GM21367 (cell line): ENCODE results near the gene ZC2HC1B.
A peak's percentile ranks its signal among the peaks of the same experiment; 100 is the strongest.
"Not testable (repeated sequence)": the region's sequence is repeated elsewhere in the genome, so short reads cannot be mapped to it uniquely, and the experiment has no call there.

Experiments
- ATAC-seq: cut with Tn5 transposase; IDR thresholded peaks from one replicate; pipeline ENCODE4 v1.9.1; 2021; ENCODE audit not compliant: unreplicated experiment

Gene ZC2HC1B

DNA sequence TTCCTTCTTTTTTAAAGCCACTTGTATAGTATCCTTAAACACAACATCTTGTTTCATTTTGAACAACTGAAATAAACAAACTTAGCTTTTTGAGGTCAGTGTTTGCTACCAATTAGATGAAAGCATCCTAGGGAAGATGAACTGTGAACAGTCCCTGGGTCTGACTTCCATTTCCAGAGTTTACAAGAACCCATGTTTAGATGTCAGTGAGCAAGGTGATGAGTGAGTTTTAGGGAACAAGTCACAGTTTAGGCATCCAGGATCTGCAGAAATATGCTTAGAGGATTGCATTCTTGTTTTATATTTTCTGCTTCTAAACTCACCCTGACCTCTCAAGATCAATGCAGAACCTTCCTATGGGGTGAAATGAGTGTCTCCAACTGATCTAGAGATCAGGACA lies 3.0 kb downstream of the ZC2HC1B start:
- ATAC-seq: no peak

DNA sequence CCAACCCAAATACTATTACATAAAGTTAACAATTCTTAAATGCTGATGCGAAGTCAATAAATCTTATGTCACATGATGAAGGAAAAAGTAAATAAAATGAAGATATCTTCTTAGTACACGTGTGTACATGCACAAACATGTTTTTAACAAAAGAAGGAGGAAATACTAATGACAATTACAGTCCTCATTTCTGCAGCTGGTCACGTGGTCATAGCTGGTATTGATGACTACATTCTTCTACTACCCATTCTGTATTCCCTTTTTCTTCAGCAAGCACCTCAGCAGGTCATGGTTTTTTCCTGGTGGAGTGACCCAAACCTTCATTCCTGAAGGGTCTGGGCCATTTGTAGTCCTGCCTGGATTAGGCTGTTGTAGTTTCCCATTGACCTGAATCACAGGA lies 4.5 kb downstream of the ZC2HC1B start:
- ATAC-seq: not testable (repeated sequence)

DNA sequence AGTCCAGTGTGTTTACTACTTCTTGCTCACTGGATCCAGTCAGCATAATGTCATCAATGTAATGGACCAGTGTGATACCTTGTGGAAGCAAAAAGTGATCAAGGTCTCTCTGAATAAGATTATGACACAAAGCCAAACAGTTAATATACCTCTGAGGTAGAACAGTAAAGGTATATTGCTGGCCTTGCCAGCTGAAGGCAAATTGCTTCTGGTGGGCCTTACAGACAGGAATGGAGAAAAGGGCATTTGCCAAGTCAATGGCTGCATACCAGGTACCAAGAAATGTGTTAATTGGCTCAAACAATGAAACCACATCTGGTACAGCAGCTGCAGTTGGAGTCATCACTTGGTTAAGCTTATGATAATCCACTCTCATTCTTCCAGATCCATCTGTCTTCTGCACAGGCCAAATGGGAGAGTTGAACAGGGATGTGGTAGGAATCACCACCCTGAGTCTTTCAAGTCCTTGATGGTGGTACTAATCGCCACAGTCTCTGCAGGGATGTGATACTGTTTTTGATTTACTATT lies 7.0 kb downstream of the ZC2HC1B start:
- not testable (repeated sequence) for ATAC-seq

DNA sequence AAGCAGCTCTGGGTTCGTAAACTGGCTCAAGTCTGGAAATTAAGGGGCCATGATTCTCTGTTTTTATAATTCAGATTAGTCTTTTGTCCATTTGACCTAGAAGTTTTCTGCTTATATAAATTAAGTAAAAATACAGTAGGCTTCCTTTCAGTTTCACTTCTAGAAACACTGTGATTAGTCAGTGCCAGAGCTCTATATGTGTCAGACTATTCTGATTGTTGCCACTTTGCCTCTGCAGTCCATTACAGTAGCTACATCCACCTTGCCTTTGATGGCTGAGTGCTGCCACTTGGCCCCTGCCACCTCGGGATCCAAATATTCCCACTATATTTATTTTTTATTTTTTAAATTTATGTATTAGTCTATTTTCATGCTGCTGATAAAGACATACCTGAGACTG lies 7.9 kb downstream of the ZC2HC1B start:
- ATAC-seq: peak; percentile 88

DNA sequence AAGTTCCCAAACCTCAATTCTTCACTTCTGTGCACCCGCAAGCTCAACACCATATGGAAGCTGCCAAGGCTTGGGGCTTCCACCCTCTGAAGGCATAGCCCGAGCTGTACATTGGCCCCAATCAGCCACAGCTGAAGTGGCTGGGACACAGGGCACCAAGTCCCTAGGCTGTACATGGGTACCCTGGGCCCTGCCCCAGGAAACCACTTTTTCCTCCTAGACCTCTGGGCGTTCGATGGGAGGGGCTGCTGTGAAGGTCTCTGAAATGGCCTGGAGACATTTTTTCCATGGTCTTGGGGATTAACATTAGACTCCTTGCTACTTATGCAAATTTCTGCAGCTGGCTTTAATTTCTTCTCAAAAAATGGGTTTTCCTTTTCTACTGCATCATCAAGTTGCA lies 9.3 kb downstream of the ZC2HC1B start:
- ATAC-seq: not testable (repeated sequence)

DNA sequence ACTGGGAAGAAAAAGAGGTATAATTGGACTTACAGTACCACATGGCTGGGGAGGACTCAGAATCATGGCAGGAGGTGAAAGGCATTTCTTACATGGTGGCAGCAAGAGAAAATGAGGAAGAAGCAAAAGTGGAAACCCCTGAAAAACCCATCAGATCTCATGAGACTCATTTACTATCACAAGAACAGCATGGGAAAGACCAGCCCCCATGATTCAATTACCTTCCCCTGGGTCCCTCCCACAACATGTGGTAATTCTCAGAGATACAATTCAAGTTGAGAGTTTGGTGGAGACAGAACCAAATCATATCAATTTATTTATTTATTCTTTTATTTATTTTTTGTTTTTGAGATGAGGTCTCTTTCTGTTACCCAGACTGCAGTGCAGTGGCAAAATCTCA lies 10.2 kb downstream of the ZC2HC1B start:
- not testable (repeated sequence) for ATAC-seq

DNA sequence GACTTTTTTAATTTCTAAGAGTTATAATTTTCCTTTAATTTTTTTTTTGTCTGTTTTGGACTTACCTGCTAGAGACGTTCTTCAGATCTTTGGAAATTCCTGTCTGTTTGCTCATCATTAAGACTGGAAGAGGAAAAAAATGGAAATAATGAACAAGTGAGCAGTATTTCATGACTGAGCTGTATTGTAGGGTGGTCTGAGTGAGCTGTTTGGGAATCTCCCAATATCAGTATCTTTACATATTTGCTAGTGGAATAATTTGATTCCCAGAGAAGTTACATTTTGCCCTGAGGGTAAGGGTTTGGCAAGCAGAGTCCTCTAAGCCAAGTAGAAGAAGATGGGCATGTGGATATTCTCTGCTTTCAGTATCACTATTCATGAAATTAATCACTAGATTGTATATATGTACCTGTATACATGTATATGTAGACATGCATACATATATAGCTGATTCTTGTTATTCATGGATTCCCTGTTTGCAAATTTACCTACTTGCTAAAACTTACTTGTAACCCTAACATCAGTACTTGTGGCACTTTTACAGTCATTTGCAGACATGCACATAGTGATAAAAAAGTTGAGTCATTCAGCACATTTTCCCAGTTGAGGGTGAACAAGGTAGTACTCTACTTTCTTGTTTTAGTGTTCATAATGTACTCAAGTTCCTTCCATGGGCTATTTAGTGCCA lies 13.5 kb downstream of the ZC2HC1B start:
- ATAC-seq: no peak

DNA sequence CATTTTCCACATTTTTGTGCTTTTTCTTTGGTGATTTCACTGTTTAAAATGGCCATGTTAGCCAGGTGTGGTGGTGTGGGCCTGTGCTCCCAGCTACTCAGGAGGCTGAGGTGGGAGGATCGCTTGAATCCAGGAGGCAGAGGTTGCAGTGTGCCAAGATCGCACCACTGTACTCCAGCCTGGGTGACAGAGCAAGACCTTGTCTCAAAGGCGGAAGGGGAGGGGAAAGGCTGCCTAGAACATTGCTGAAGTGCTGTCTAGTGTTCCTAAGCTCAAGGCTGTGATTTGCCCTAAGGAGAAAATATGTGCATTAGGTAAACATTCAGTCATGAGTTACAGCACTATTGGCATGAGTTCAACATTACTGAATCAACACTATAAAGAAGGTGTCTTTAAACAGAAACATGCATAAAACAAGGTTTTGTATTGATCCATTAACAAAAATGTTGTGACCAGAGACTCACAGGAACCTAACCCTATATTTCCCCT lies 14.0 kb downstream of the ZC2HC1B start:
- no peak for ATAC-seq

DNA sequence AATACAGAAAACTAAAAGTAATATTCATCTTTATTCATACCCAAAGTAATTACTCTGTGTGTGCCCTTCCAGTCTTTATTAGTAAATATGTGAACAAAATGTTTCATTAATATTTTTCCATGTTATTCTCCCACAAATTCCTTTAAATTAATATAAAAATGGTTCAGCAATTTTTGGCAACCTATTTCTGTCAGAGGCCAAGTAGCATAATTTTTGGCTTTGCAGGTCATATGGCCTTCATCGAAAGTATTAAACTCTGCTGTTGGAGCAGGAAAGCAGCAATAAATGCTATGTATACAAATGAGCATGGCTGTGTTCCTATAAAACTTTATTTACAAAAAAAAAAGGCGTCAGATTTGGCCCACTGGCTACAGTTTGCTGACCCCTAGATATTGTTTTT lies 16.1 kb downstream of the ZC2HC1B start:
- ATAC-seq: no peak

DNA sequence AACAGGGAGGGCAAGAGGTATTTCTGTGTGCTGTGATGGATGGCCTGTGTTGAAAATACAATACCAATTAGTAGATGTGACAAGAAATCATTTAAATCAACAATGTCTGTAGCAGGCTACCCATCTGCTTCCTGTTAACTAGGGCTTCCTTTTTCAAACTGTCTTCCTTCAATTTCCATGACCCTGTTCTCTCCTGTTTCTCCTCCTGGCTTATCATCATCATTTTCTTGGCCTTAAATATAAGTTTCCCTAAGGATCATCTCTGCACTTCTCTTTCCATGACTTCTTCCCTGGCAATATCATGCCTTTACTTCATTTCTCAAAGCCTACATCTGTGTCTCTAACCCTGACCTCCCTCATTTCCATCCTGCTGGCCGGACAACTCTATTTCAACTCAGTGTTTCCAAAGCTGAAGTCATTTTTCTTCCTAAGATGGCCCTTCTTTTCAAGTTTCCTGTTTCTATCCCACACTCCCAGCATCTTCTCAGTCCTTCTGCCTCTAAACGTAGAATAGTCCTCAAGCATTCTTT lies 18.2 kb downstream of the ZC2HC1B start:
- no peak for ATAC-seq

DNA sequence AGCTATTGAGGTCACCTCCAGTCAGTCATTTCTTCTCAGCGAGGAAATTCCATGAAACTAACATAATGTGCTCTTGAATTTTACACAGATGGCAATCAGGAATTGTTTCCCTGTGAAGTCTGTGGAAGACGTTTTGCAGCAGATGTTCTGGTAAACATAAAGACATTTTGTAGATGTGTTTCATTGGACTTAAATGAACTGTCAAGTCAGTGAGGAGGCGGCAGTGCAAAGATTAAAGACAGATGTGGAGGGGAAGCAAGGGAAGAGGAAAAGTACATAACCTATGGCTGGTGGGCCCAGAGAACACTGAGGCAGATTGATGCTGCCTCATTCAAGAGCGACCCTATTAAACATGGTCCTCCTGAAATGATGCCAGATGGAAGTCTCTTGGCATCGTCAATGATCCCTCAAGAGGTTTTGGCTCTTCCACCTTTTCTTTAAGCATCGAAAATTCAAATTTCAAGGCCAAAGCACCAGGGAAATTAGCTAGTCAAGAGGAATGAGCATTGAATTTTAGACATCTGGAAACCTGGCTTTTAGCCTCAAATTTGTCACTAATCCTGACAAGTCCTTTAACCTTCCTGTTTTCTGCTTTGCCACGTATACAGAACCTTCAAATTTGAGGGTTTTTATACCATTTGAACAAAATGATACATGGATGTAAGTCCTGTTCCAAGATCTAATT lies 20.1 kb downstream of the ZC2HC1B start:
- no peak for ATAC-seq

DNA sequence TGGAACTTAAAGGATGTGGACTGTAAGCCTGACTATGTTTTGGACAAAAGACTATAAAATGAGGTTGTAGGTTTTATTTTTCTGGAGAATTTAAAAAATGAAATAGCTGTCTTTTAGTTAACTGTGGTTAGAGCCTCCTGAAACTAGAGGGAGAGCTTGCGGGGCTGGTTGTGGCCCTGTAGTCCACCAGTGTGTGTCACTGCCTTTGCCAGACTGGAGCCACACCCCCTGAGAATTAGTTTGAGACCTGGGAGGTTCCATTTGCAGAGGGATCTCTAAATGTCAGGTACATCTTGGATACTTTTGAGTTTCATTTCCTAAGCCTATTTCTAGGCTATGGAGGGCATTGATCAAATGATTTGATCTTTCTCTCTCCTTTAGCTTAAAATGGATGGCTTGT lies 20.8 kb downstream of the ZC2HC1B start:
- no peak for ATAC-seq

DNA sequence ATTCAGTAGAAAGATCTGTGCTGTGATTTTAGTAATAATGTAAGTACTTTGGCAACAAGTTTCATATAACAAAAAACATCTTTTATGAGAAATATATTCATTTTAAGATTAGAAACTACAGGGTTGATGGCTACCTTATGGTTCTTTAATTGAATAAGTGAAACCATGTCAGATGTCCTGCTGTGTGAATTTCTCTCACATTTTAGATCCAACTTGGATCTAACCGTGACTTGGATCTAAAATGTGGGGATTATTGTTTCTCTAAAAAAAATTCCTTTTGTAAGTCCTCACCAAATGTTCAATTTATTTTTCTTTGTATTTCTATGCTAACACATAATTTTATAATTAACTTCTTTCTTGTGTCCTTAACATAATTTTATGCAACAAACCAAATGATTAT lies 30.4 kb downstream of the ZC2HC1B start:
- no peak for ATAC-seq

DNA sequence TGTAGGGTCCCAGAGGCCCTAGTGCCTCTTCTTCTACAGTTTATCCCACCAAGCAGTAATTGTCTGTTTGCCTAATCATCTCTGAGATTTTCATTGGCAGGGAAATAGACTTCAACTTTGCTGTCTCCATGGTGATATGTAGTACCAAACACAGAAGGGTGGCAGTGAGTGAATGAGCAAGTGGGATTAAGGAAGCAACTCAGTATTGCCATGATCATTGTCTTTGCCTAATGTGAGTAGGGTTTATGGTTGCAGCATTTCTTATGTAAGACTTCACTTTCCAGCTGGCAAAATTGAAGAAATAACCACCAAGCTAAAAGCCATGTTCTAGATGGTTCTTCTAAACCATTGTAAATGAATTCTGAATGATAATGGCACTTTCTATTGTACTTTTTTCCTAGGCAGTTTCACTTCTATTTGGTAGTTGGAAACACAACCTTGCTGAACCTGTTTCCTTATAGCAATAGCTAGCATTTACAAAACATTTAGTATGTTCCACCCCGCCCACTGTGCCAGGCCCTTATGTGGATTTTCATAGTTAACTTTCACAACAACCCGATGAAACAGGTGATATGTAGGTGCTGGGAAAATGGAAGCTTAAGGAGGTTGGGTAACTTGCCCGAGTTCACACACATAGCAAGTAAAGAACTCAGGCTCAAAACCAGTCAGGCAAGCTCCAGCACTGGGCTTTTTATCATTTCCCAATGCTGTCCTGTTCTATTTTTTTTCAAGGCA lies 32.0 kb downstream of the ZC2HC1B start:
- no peak for ATAC-seq

DNA sequence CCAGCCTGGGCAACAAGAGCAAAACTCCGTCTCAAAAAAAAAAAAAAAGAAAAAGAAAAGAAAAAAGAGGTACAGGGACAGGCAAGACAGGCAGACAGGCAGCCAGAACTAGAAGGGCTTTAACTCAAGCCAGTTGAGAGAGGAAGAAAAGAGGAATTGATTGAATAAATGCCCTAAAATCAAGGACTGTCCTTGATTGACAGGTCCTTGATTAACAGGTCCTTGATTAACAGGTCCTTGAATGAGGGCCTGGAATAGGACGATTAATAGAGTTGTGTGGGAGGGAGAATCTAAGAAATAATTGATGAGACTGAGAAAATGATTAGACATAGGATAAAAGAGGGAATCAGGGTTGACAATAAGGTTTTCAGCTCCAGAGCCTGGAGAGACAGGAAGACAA lies 36.1 kb downstream of the ZC2HC1B start:
- ATAC-seq: no peak

DNA sequence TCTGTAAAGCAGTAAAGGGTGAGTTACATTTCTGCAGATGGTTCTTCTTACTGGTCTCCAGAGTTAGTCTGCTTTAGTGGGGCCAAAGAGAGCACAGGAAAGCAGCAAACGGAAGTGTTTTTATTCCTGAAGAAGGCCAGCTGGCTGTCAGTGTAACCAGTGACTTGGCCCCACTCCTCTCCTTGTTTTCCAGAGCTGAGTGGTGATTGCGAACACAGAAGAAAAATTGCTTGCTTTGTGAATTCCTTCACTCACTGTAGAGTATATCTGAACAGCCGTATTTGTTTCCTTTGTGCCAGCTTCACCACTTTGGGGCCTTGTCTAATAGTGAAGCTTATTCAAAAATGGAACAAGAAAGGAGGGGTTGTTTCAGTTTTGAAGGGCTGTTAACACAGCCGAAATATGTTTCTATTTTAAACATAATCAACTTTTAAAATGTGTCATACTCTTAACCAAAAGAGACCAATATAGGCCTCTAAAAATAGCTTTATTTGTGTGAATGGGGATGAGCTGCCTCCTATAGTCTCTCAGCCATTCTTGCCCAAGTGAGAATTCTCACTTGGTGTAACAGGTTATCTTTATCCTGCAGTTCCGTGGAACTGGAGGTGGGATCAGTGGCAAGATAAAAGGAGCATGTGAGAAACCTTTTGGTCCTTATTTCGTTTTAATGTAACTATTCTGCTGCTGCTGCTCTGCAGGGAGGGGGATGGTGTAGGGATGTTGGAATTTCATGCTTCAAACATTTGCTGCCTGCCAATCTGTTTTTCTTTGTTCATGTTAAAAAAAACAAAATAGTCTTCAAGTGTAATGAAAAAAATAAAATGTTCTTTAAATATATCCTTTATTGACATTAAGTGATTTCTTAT lies 37.8 kb downstream of the ZC2HC1B start:
- peak; percentile 96 for ATAC-seq

DNA sequence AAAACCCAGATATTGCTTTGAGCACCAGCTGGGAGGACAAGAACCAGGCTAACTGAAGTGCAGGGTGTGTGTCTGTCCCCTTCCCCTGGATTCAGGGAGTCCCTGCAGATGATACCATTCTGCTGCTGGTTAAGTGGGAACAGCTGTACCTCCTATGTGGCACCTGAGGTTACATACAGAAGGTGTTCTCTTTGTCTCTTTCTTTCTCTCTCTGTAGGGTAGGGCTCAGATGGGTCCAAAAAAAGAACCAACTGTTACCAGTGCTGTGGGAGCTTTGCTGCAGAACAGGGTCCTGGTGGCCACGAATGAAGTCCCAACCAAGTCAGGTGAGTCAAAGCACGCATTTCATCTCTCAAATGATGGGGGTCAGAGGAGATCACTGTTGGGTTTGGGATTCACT lies 38.6 kb downstream of the ZC2HC1B start:
- no peak for ATAC-seq

DNA sequence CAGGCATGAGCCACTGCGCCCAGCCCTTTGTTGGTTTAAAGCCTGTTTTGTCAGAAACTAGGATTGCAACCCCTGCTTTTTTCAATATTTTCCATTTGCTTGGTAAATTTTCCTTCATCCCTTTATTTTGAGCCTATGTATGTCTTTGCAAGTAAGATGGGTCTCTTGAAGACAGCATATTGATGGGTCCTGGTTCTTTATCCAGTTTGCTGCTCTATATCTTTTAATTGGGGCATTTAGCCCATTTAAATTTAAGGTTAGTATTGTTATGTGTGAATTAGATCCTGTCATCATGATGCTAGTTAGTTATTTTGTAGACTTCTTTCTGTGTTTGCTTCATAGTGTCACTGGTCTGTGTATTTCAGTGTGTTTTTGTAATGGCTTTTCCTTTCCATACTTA lies 46.8 kb downstream of the ZC2HC1B start:
- no peak for ATAC-seq

DNA sequence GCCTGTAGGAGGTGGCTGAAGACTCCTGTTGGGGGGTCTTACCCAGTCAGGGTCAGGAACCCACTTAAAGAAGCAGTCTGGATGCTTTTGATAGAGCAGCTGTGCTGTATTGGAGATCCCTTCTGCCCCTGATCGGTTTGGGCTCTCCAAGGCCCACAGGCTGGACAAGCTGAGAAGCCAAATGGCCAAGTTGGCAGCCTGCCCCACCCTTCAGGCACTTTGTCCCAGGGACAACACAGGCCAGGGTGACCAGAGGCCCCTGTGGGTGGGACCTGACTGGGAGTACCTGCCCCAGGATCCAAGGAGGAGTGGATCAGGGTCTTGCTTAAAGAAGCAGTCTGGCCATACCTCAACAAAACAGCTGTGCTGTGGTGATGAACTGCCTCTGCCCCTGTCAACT lies 48.4 kb downstream of the ZC2HC1B start:
- ATAC-seq: no peak

DNA sequence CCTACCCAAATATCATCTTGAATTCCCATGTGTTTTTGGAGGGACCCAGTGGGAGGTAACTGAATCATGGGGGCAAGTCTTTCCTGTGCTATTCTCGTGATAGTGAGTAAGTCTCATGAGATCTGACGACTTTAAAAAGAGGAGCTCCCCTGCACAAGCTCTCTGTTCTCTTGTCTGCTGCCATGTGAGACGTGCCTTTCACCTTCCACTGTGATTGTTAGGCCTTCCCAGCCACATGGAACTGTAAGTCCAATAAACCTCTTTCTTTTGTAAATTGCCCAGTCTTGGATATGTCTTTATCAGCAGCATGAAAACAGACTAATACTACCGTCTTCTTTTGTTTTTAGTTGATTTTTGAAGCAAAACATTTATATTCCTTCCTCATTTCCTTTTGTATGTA lies 52.8 kb downstream of the ZC2HC1B start:
- not testable (repeated sequence) for ATAC-seq

DNA sequence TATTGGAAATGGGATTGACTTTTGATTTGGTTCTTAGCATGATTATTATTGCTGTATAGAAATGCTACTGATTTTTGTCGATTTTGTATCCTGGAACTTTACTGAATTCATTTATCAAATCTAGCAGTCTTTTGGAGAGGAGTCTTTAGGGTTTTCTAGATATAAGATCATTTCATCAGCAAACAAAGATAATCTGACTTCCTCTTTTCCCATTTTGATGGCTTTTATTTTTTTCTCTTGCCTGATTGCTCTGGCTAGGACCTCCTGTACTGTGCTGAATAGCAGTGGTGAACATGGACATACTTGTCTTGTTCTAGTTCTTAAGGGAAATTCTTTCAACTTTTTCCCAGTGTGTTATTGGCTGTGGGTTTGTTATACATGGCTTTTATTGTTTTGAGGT lies 64.6 kb downstream of the ZC2HC1B start:
- ATAC-seq: no peak
